Activated gamma-delta T cell (primary cell): ENCODE results near the gene SANBR.

Source experiments
- DNase-seq: peaks from one replicate; lab custom pipeline; 2025; lab: John Stamatoyannopoulos, UW

The SANBR gene

GRCh38 chr2:61090386-61090921 lies 24.8 kb downstream of the SANBR start:
- no peak for DNase-seq

- no peak for DNase-seq
Observed at GRCh38 chr2:61091485-61091884, 25.8 kb downstream of the SANBR start.

GRCh38 chr2:61096438-61096837 lies 30.8 kb downstream of the SANBR start:
- no peak for DNase-seq

GRCh38 chr2:61100801-61101200 lies 35.1 kb downstream of the SANBR start:
- no peak for DNase-seq

- DNase-seq = no peak
Observed at GRCh38 chr2:61109291-61109690, 43.6 kb downstream of the SANBR start.

DNA sequence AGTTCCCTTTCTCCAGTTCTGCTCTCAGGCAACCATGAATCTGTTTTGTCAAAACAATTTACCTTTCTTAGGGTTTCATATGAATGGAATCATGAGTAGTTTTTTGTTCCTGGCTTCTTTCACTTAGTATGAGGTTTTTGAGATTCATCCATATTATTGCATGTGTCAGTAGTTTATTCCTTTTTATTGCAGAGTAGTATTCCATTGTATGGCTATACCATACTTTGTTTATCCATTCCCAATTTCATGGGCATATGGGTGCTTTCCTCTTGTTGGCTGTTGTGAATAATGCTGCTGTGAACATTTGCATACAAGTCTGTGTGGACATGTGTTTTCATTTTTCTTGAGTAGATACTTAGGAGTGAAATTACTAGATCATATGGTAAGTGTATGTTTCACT lies 46.0 kb downstream of the SANBR start:
- no peak for DNase-seq

DNA sequence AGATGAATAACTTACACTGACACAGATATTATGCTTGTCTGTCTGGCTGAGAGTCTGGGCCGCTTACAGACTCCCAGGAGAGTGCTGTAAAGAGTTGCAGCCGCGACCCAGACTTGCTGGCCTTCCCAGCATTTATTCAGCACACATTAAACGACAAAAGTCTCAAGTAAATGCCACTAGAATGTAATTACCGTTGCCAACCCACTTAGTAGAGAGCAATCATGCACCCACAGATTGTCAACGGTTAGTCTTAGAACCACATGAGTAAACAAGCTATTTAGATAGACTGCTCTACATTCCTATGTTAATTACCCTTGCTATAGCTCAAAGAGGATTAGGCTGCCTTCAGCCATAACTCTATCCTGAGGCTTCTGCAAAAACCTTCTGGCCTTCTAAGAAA lies 48.5 kb downstream of the SANBR start:
- no peak for DNase-seq
